ENCODE measurements around the gene SHC1.

The SHC1 gene

DNA sequence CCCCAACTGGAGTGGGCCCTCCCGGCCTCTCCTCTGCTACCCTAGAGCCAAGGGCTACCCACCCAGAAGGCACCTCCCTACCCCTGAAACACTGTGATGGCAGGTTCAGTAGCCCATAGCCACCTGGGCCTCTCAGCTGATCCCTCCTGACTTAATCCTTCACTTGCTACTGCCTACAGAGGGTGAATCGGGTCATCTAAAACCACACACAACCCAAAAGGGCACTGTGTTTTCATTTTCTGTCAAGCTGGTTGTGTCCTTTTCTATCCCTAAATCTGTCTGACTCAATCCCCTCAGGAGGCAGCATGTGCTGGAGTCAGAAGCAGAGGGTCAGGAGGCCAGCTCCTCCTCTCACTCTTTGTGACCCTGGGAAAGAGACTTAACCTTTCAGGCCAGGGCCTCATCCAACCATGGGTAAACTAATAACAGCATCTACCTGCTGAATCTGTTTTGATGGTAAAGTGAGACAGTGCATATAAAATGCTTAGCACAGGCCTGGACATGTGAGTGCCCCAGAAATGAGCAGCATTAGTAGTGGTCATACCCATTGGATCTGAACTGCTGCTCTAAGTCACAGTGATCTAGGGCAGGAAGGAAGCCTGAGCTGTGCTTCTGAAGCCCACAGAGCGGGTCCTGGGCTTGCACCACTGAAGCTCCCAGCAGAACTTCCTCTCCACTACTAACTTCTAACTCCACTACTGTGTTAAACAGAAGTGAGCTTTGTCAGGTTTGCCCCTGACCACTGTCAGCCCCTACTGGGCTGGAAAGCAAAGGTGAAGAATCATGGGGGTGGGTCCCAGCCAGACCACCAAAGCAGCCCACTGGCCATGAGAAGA, 45.0 kb downstream of the SHC1 start:
- H3K4me3 ChIP-seq (ENCODE audit: low read length): no peak overlapping the region
- TF ChIP-seq, protein P1, sequence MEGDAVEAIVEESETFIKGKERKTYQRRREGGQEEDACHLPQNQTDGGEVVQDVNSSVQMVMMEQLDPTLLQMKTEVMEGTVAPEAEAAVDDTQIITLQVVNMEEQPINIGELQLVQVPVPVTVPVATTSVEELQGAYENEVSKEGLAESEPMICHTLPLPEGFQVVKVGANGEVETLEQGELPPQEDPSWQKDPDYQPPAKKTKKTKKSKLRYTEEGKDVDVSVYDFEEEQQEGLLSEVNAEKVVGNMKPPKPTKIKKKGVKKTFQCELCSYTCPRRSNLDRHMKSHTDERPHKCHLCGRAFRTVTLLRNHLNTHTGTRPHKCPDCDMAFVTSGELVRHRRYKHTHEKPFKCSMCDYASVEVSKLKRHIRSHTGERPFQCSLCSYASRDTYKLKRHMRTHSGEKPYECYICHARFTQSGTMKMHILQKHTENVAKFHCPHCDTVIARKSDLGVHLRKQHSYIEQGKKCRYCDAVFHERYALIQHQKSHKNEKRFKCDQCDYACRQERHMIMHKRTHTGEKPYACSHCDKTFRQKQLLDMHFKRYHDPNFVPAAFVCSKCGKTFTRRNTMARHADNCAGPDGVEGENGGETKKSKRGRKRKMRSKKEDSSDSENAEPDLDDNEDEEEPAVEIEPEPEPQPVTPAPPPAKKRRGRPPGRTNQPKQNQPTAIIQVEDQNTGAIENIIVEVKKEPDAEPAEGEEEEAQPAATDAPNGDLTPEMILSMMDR (conservative IDR thresholded peaks at IDR 0.05; ENCODE audit: low read depth, low read length): no peak
- DNase-seq (ENCODE audit: low read depth): no peak

DNA sequence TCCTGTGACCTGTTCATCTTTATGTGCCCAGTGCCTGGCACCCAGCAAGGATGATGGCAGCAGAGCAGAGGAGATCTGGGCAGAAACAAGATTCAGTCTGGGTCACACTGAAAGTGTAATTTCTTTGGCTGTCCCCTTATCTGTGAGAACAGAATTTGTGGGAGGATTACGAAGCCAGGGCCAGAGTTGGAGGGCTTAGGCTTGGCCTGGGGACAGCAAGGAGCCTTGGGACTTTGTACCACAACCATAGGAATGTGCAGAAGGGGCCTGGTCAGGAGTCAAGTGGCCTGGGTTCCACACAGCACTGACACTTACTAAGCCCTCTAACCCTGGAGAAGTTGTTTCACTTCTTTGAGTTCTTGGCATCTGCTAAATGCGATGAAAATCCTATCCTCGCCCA, 46.9 kb downstream of the SHC1 start:
- TF ChIP-seq, protein P1 (conservative IDR thresholded peaks at IDR 0.05; ENCODE audit: low read depth, low read length): no peak
- DNase-seq (ENCODE audit: low read depth): no peak
- H3K4me3 ChIP-seq (ENCODE audit: low read length): no peak overlapping the region

DNA sequence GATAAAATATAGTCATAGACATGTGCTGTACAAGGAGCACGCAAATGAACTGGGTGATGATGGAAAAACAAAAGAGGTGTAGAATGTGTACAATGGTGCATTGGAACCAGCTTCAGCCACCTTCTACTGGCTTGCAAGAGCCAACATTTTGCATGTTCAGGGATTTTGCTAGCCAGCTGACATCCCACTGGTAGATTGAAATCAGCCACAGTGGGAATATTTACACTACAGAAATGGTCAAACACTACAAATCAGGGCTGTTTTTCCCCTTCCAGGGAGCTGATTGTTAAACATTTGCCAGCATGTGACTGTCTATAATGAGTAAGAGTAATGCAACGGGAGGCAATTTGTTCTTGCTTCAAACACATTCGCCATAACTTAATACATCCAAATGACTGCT, 57.3 kb downstream of the SHC1 start:
- TF ChIP-seq, protein P1 (conservative IDR thresholded peaks at IDR 0.05; ENCODE audit: low read depth, low read length): no peak
- no peak overlapping the region for H3K4me3 ChIP-seq (ENCODE audit: low read length)
- DNase-seq (ENCODE audit: low read depth): no peak

DNA sequence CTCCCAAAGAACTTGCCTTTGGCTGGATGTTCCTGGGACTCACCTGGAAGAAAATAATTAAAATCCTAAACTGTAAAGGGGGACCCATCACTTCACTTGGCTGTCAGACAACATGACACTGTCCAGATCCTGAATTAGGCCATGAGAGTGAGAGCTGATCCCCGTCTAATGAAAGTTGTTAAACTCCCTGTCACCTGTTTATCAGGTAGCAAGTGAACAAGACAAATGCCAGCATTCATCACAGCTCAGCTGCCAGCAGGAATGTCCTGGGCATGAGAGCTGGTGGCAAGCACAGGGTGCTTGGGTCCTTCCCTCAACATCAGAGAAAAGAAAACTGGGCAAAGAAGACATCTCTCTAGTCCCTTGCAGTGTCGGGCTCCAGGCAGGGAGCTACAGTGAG, 57.8 kb downstream of the SHC1 start:
- TF ChIP-seq, protein P1 (conservative IDR thresholded peaks at IDR 0.05; ENCODE audit: low read depth, low read length): no peak

More for the DNA sequence above, 57.8 kb downstream of the SHC1 start:
- no peak overlapping the region for H3K4me3 ChIP-seq (ENCODE audit: low read length)
- no peak for DNase-seq (ENCODE audit: low read depth)
